ENCODE data around the gene TMEM18. TPM values are rescaled to one million over a fixed set of nuclear protein-coding genes. Genes with fewer than 3 reads are reported as not detected.
"Not testable (repeated sequence)": the region's sequence is repeated elsewhere in the genome, so short reads cannot be mapped to it uniquely, and the experiment has no call there.

TMEM18 gene
- total RNA-seq, 2 experiments from 2014 or later: 32.6 to 34.5 TPM

DNA sequence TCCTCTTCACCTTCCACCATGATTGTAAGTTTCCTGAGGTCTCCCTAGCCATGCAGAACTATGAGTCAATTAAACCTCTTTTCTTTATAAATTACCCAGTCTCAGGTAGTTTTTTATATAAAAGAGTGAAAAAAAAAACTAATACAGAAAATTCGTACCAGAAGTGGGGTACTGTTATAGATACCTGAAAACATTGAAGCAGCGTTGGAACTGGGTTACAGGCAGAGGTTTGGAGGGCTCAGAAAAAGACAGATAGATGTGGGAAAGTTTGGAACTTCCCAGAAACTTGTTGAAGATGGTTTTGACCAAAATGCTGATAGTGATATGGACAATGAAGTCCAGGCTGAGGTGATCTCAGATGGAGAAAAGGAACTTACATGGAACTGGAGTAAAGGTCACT is 7.7 kb upstream of the TMEM18 start:
- DNase-seq, H3K4me1 Mint-ChIP-seq, H3K27ac Mint-ChIP-seq, H3K4me3 Mint-ChIP-seq: not testable (repeated sequence)
- peaks cover 24% of the 10 kb centered on the region for H3K36me3 Mint-ChIP-seq
- H3K9me3 Mint-ChIP-seq: peaks cover 19% of the 10 kb centered on the region
- H3K27me3 Mint-ChIP-seq: peaks cover 11% of the 10 kb centered on the region

DNA sequence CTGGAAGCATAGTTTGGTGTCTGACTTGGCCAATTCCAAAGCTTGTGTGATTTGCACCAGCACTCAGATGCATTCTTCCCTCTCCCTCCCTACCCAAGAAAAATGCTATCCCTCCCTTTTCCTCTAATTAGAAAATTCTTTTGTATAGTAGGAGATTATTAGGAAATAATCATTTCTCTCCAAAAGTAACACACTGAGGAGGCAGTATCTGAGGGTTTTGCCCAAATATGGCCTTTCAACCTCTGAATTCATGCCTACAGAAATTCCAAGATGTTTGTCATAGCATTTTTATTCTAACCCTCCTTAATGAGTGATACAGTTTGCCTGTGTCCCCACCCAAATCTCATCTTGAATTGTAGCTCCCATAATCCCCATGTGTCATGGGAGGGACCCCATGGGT is 5.0 kb upstream of the TMEM18 start:
- H3K36me3 Mint-ChIP-seq: peaks cover 27% of the 10 kb centered on the region

GRCh38 chr2:681312-681711 is 4.1 kb upstream of the TMEM18 start:
- H3K27ac Mint-ChIP-seq: no peak overlapping the region
- H3K27me3 Mint-ChIP-seq: no peaks in the 10 kb centered on the region
- H3K36me3 Mint-ChIP-seq: peaks cover 29% of the 10 kb centered on the region
- DNase-seq: no peak
- H3K9me3 Mint-ChIP-seq: peaks cover 19% of the 10 kb centered on the region
- H3K4me1 Mint-ChIP-seq: peaks cover 11% of the 10 kb centered on the region
- H3K4me3 Mint-ChIP-seq: no peak overlapping the region

More for the DNA sequence above, 5.0 kb upstream of the TMEM18 start:
- Mint-ChIP-seq H3K4me1 (peaks cover 9% of the 10 kb centered on the region), H3K9me3 (peaks cover 19% of the 10 kb centered on the region), H3K27ac (no peak overlapping the region), H3K4me3 (no peak overlapping the region), H3K27me3 (peaks cover 4% of the 10 kb centered on the region)
- DNase-seq: no peak

GRCh38 chr2:680496-680895 is 3.3 kb upstream of the TMEM18 start:
- H3K9me3 Mint-ChIP-seq: peaks cover 14% of the 10 kb centered on the region
- no peak for DNase-seq
- no peaks in the 10 kb centered on the region for H3K27me3 Mint-ChIP-seq
- H3K36me3 Mint-ChIP-seq: peaks cover 31% of the 10 kb centered on the region
- no peak overlapping the region for H3K4me3 Mint-ChIP-seq
- H3K4me1 Mint-ChIP-seq: peaks cover 15% of the 10 kb centered on the region
- no peak overlapping the region for H3K27ac Mint-ChIP-seq

- Mint-ChIP-seq H3K27ac (peak overlapping the region; percentile 98), H3K9me3 (peaks cover 2% of the 10 kb centered on the region), H3K4me1 (peaks cover 28% of the 10 kb centered on the region), H3K4me3 (peak overlapping the region; percentile 91), H3K36me3 (peaks cover 25% of the 10 kb centered on the region), H3K27me3 (no peaks in the 10 kb centered on the region)
- no peak for DNase-seq
Observed at GRCh38 chr2:678964-679363, 1.8 kb upstream of the TMEM18 start.

DNA sequence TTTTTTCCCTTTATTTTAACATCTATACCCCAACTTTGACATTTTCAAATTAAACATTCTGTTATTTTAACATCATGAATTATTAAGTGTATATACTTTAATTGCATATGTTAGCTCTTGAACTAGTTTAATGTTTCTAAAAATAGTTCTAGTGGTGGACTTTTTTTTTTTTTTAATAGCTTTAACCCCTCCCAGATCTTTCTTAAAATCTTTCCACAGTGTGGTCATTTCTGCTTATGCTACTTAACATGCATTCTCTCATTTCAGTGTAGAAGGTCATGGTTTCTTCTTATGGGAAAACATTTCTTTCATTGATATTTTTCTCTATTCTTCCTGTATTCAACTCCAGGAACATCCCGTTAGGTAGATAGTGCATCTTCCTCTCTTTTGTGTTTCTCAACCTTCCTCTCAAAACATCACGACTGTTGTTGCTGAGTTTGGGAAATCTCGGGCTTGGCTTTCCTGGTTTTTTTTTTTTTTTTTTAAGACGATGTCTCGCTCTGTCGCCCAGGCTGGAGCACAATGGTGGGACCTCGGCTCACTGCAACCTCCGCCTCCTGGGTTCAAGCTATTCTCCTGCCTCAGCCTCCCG is 849 bp upstream of the TMEM18 start:
- Mint-ChIP-seq H3K4me1 (peaks cover 32% of the 10 kb centered on the region), H3K27ac (peak overlapping the region; percentile 98), H3K27me3 (no peaks in the 10 kb centered on the region), H3K4me3 (peak overlapping the region; percentile 91), H3K9me3 (no peaks in the 10 kb centered on the region), H3K36me3 (peaks cover 26% of the 10 kb centered on the region)
- no peak for DNase-seq

DNA sequence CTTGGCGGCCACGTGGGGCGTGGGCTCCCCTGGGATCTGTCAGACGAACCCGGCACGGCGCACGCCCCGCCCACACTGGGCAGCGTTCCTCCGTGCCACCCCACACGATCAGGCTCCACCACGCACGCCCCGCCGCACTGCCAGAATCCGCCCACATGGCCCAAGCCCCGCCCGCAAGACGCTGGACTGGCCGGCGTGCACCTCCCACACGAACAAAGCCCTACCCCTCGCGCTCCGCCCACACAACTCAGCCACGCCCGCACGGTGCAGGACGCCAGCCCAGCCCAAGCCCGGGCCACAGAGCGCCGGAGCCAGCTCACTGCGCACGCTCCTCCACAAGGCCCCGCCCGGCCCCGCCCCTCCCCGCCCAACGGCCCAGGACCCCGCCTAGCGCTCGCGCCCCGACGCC is 555 bp downstream of the TMEM18 start:
- no peaks in the 10 kb centered on the region for H3K27me3 Mint-ChIP-seq
- H3K4me3 Mint-ChIP-seq: peak overlapping the region; percentile 92
- no peaks in the 10 kb centered on the region for H3K9me3 Mint-ChIP-seq
- DNase-seq: peak; percentile 97
- H3K36me3 Mint-ChIP-seq: peaks cover 25% of the 10 kb centered on the region
- peak overlapping the region; percentile 94 for H3K27ac Mint-ChIP-seq
- peaks cover 32% of the 10 kb centered on the region for H3K4me1 Mint-ChIP-seq

- H3K36me3 Mint-ChIP-seq: peaks cover 22% of the 10 kb centered on the region
- peak; percentile 77 for DNase-seq
- peaks cover 32% of the 10 kb centered on the region for H3K4me1 Mint-ChIP-seq
- no peaks in the 10 kb centered on the region for H3K9me3 Mint-ChIP-seq
- H3K27me3 Mint-ChIP-seq: no peaks in the 10 kb centered on the region
- H3K27ac Mint-ChIP-seq: peak overlapping the region; percentile 94
- peak overlapping the region; percentile 92 for H3K4me3 Mint-ChIP-seq
Observed at GRCh38 chr2:675982-676646, 1.1 kb downstream of the TMEM18 start.

DNA sequence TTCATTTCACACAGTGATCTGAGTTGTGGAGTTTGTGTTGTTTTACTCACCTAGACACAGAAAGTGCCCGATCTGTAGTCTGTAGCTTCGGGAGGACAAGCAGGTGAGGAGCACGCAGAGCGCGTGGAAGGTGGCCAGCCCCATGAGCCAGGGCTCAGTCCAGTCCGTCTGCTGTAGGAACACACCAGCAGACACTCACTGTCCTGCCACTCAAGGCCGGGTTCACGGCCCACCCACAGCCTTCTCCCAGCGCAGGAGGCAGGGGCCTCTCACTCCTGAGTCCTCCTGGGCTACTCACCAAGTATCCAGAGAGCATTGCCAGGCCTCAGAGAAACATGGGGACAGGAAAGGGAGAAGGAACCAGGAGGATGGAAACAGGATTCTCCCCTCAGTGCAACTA is 1.7 kb downstream of the TMEM18 start:
- no peak for DNase-seq
- H3K27ac Mint-ChIP-seq: peak overlapping the region; percentile 94
- peak overlapping the region; percentile 92 for H3K4me3 Mint-ChIP-seq
- H3K36me3 Mint-ChIP-seq: peaks cover 27% of the 10 kb centered on the region
- H3K9me3 Mint-ChIP-seq: no peaks in the 10 kb centered on the region
- H3K27me3 Mint-ChIP-seq: no peaks in the 10 kb centered on the region
- peaks cover 32% of the 10 kb centered on the region for H3K4me1 Mint-ChIP-seq

DNA sequence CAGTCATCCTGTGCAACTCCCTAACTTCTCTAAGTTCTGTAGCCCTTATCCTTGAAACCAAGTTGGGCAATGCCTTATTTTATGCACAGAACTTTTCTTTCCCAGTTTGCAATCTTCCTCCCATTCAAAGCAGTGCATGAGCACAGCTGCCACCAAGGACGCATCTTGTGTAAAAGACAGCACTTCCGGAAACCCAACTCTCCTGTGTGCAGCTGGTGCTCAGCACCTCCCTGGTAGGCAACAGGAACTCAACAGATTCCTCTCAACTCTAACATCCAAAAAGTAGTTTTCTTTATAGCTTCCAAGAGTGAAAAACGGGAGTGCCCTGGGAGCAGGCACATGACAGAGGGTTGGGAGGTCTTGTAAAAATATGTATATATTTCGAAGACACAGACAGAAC is 2.2 kb downstream of the TMEM18 start:
- Mint-ChIP-seq H3K27ac (peak overlapping the region; percentile 9), H3K9me3 (no peaks in the 10 kb centered on the region), H3K4me3 (peak overlapping the region; percentile 92), H3K27me3 (no peaks in the 10 kb centered on the region), H3K36me3 (peaks cover 27% of the 10 kb centered on the region), H3K4me1 (peaks cover 32% of the 10 kb centered on the region)
- DNase-seq: no peak

- peak overlapping the region; percentile 92 for H3K4me3 Mint-ChIP-seq
- H3K27me3 Mint-ChIP-seq: no peaks in the 10 kb centered on the region
- peak overlapping the region; percentile 3 for H3K27ac Mint-ChIP-seq
- H3K36me3 Mint-ChIP-seq: peaks cover 27% of the 10 kb centered on the region
- no peaks in the 10 kb centered on the region for H3K9me3 Mint-ChIP-seq
- peaks cover 32% of the 10 kb centered on the region for H3K4me1 Mint-ChIP-seq
- no peak for DNase-seq
Observed at GRCh38 chr2:674321-674985, 2.8 kb downstream of the TMEM18 start.

GRCh38 chr2:673615-674320 is 3.4 kb downstream of the TMEM18 start:
- Mint-ChIP-seq H3K27ac (no peak overlapping the region), H3K4me3 (no peak overlapping the region), H3K4me1 (peaks cover 28% of the 10 kb centered on the region), H3K9me3 (no peaks in the 10 kb centered on the region), H3K36me3 (peaks cover 28% of the 10 kb centered on the region), H3K27me3 (no peaks in the 10 kb centered on the region)
- no peak for DNase-seq

GRCh38 chr2:673016-673415 is 4.2 kb downstream of the TMEM18 start:
- Mint-ChIP-seq H3K9me3 (no peaks in the 10 kb centered on the region), H3K4me1 (peaks cover 28% of the 10 kb centered on the region), H3K27me3 (no peaks in the 10 kb centered on the region), H3K4me3 (no peak overlapping the region), H3K27ac (no peak overlapping the region), H3K36me3 (peaks cover 34% of the 10 kb centered on the region)
- DNase-seq: no peak

DNA sequence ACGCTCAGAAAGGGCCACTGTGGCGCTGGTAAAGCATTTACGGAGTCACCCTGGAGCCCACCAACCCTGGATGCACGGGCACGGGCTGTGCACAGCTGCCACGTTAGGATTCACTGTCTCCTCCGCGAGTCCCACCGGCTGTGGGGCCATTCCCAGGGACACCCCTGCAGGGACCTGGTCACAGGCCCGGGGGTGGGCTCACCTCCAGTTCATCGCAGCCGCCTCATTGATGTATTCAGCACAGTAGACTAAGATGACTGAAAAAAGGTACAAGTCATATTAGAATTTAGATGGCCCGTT is 4.7 kb downstream of the TMEM18 start:
- no peaks in the 10 kb centered on the region for H3K9me3 Mint-ChIP-seq
- peaks cover 32% of the 10 kb centered on the region for H3K4me1 Mint-ChIP-seq
- no peak overlapping the region for H3K4me3 Mint-ChIP-seq
- no peak for DNase-seq
- no peak overlapping the region for H3K27ac Mint-ChIP-seq
- peaks cover 38% of the 10 kb centered on the region for H3K36me3 Mint-ChIP-seq
- H3K27me3 Mint-ChIP-seq: no peaks in the 10 kb centered on the region
